Activated CD4-positive, alpha-beta memory T cell treated with anti-CD3 and anti-CD28 coated beads for 36 hours (primary cell): ENCODE results near the gene SPDYE3. TPM values are rescaled to one million over a fixed set of nuclear protein-coding genes. Genes with fewer than 3 reads are reported as not detected.
"Not testable (repeated sequence)": the region's sequence is repeated elsewhere in the genome, so short reads cannot be mapped to it uniquely, and the experiment has no call there.

Experiments
- CTCF ChIA-PET: fragments of 350-600 bp; sonication (Branson Sonifier 250); formaldehyde crosslinking; loops from one replicate; lab custom pipeline; 2021; ENCODE audit warnings: antibody characterized with exemption, inconsistent platforms; lab: Charles Lee
- POLR2A ChIA-PET: fragments of 350-600 bp; sonication (Branson Sonifier 250); formaldehyde crosslinking; loops from one replicate; lab custom pipeline; 2021; ENCODE audit warnings: antibody characterized with exemption; lab: Charles Lee
- DNase-seq: peaks from one replicate; pipeline ENCODE4 v3.0.0-alpha.2; 2020
- H3K27ac Mint-ChIP-seq: one replicate; pipeline ENCODE4 v1.8.0; 2021; ENCODE audit warnings: mixed read lengths
- H3K27me3 Mint-ChIP-seq: one replicate; pipeline ENCODE4 v1.8.0; 2021; ENCODE audit warnings: mixed read lengths
- H3K36me3 Mint-ChIP-seq: one replicate; pipeline ENCODE4 v1.8.0; 2021; ENCODE audit warnings: mixed read lengths
- H3K4me1 Mint-ChIP-seq: one replicate; pipeline ENCODE4 v1.8.0; 2021; ENCODE audit warnings: low read depth, mixed read lengths
- H3K4me3 Mint-ChIP-seq: one replicate; pipeline ENCODE4 v1.8.0; 2021; ENCODE audit warnings: mild to moderate bottlenecking, mixed read lengths
- H3K9me3 Mint-ChIP-seq: one replicate; pipeline ENCODE4 v1.8.0; 2021; ENCODE audit warnings: mixed read lengths
- intact Hi-C: fragments of 100-400 bp; cut with micrococcal nuclease; formaldehyde crosslinking; loops from one replicate; pipeline ENCODE4 v1.15.1; 2023
- total RNA-seq, 2 experiments: library from RNA; stranded (reverse); gene quantifications; one replicate each; pipeline ENCODE4 v1.2.3, GENCODE V29; 2021

Gene SPDYE3
- total RNA-seq: not detected

GRCh38 chr7:100307402-100307801 lies at the start of gene SPDYE3:
Gene SPDYE3, plus strand, starts transcription at chr7:100307702. Its CDS starts 184 bp downstream, at chr7:100307886.
- H3K36me3 Mint-ChIP-seq, DNase-seq, H3K27me3 Mint-ChIP-seq, intact Hi-C loops, H3K4me3 Mint-ChIP-seq, H3K9me3 Mint-ChIP-seq, H3K4me1 Mint-ChIP-seq, H3K27ac Mint-ChIP-seq, POLR2A ChIA-PET, CTCF ChIA-PET: not testable (repeated sequence)

GRCh38 chr7:100259984-100260383 lies 47.5 kb upstream of the SPDYE3 start:
- H3K4me3 Mint-ChIP-seq, H3K4me1 Mint-ChIP-seq, H3K27me3 Mint-ChIP-seq, POLR2A ChIA-PET, H3K36me3 Mint-ChIP-seq, intact Hi-C loops, CTCF ChIA-PET, DNase-seq, H3K9me3 Mint-ChIP-seq, H3K27ac Mint-ChIP-seq: not testable (repeated sequence)

DNA sequence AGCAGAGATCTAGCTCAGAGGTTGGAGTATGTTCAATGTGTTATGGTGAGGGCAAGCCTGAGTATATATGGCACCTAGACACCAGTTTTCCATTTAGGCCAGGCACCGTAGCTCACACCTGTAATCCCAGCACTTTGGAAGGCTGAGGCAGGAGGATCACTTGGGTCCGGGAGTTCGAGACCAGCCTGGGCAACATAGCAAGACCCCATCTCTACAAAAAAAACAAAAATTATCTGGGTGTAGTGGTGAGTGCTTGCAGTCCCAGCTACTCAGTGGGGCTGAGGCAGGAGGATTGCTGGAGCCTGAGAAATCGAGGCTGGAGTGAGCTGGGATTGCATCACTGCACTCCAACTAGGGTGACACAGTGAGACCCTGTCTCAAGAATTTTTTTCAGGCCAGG lies 44.6 kb upstream of the SPDYE3 start:
- H3K4me1 Mint-ChIP-seq, POLR2A ChIA-PET, intact Hi-C loops, DNase-seq, H3K27ac Mint-ChIP-seq, CTCF ChIA-PET, H3K4me3 Mint-ChIP-seq, H3K9me3 Mint-ChIP-seq, H3K27me3 Mint-ChIP-seq, H3K36me3 Mint-ChIP-seq: not testable (repeated sequence)

GRCh38 chr7:100264223-100264622 lies 43.3 kb upstream of the SPDYE3 start:
- H3K27ac Mint-ChIP-seq, POLR2A ChIA-PET, intact Hi-C loops, H3K36me3 Mint-ChIP-seq, H3K27me3 Mint-ChIP-seq, H3K4me3 Mint-ChIP-seq, H3K4me1 Mint-ChIP-seq, CTCF ChIA-PET, DNase-seq, H3K9me3 Mint-ChIP-seq: not testable (repeated sequence)

GRCh38 chr7:100264669-100265165 lies 42.8 kb upstream of the SPDYE3 start:
- H3K9me3 Mint-ChIP-seq, H3K4me1 Mint-ChIP-seq, POLR2A ChIA-PET, H3K36me3 Mint-ChIP-seq, H3K4me3 Mint-ChIP-seq, H3K27ac Mint-ChIP-seq, H3K27me3 Mint-ChIP-seq, intact Hi-C loops, DNase-seq: not testable (repeated sequence)
- CTCF ChIA-PET: interaction anchor here (1.1 kb wide), 1 partner anchor 142 kb away, joined by 3 read pairs; no protein-coding TSS in a partner anchor

DNA sequence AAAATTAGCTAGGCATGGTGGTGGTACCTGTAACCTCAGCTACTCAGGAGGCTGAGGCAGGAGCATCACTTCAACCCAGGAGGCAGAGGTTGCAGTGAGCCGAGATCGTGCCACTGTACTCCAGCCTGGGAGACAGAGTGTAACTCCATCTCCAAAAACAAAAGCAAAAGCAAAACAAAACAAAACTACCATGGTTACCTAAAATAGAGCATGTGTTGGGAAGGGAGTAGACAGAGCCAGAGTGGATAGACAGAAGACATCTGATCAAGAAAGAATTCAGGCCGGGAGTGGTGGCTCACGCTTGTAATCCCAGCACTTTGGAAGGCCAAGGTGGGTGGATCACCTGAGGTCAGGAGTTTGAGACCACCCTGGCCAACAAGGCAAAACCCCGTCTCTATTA lies 41.7 kb upstream of the SPDYE3 start:
- intact Hi-C loops, H3K4me1 Mint-ChIP-seq, H3K36me3 Mint-ChIP-seq, DNase-seq, H3K4me3 Mint-ChIP-seq, H3K27me3 Mint-ChIP-seq, CTCF ChIA-PET, POLR2A ChIA-PET, H3K27ac Mint-ChIP-seq, H3K9me3 Mint-ChIP-seq: not testable (repeated sequence)

GRCh38 chr7:100266576-100267354 lies 40.7 kb upstream of the SPDYE3 start:
- Mint-ChIP-seq H3K27ac (no peak overlapping the region), H3K4me3 (no peak overlapping the region), H3K27me3 (no peaks in the 10 kb centered on the region), H3K36me3 (no peaks in the 10 kb centered on the region), H3K9me3 (no peaks in the 10 kb centered on the region), H3K4me1 (peaks cover 8% of the 10 kb centered on the region)
- no peak for DNase-seq
- intact Hi-C loops: no loop called here
- ChIA-PET CTCF (interaction anchor here (1.1 kb wide), 1 partner anchor 56 kb away, joined by 3 read pairs; no protein-coding TSS in a partner anchor), POLR2A (no interaction called here)

- H3K4me1 Mint-ChIP-seq: peaks cover 8% of the 10 kb centered on the region
- no peaks in the 10 kb centered on the region for H3K9me3 Mint-ChIP-seq
- no peak overlapping the region for H3K27ac Mint-ChIP-seq
- H3K4me3 Mint-ChIP-seq: no peak overlapping the region
- no peak for DNase-seq
- POLR2A ChIA-PET: no interaction called here
- no peaks in the 10 kb centered on the region for H3K27me3 Mint-ChIP-seq
- CTCF ChIA-PET: interaction anchor here (1.0 kb wide), 1 partner anchor 140 kb away, joined by 3 read pairs; no protein-coding TSS in a partner anchor
- no peaks in the 10 kb centered on the region for H3K36me3 Mint-ChIP-seq
- intact Hi-C loops: no loop called here
Measured at GRCh38 chr7:100267648-100268047, 39.9 kb upstream of the SPDYE3 start.

- CTCF ChIA-PET: interaction anchor here (0.8 to 1.0 kb wide), 2 partner anchors 76 to 139 kb away, joined by 3 to 4 read pairs; no protein-coding TSS in a partner anchor
- H3K4me1 Mint-ChIP-seq, H3K27me3 Mint-ChIP-seq, H3K27ac Mint-ChIP-seq, POLR2A ChIA-PET, H3K36me3 Mint-ChIP-seq, DNase-seq, H3K4me3 Mint-ChIP-seq, H3K9me3 Mint-ChIP-seq, intact Hi-C loops: not testable (repeated sequence)
Measured at GRCh38 chr7:100268882-100269281, 38.6 kb upstream of the SPDYE3 start.

DNA sequence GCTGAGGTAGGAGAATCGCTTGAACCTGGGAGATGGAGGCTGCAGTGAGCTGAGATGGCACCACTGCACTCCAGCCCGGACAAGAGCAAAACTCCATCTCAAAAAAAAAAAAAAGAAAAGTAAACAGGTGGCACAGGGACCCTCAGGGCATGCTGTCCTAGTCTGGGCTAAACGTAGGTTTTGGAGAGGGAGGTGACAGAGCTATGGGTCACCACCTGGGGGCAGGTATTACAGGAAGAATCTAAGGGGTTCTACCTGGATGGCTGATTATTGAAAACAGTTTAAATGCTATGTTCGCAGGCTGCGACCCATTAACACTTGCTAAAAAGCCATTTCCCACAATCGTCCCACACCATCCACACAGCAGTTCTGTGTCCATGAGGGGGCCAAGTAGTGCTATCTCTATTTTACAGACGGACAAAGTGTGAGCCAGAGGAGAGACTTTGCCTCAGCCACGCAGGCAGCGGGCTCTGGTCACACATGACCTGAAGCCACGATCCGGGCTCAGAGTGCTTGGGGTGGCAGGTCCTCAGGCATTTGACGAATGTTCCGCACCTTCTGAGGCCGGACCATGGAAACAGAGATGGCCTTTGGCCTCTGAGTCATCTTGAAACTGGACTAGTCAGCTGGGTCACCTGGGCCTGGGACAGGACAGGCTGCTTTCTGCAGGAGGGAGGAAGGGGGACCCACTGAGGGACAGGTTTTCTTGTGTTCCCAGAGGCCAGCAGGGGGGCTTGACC lies 38.0 kb upstream of the SPDYE3 start:
- H3K4me1 Mint-ChIP-seq, DNase-seq, H3K4me3 Mint-ChIP-seq, POLR2A ChIA-PET, H3K27ac Mint-ChIP-seq, H3K36me3 Mint-ChIP-seq, H3K9me3 Mint-ChIP-seq, H3K27me3 Mint-ChIP-seq: not testable (repeated sequence)
- CTCF ChIA-PET: interaction anchor here (0.8 kb wide), 1 partner anchor 75 kb away, joined by 4 read pairs; no protein-coding TSS in a partner anchor
- intact Hi-C loops: loop anchor here (5.0 to 10.0 kb wide), 3 partner anchors 47 to 98 kb away; no protein-coding TSS in a partner anchor

GRCh38 chr7:100270046-100270918 lies 37.2 kb upstream of the SPDYE3 start:
- H3K4me3 Mint-ChIP-seq: peak overlapping the region; percentile 71
- H3K27me3 Mint-ChIP-seq, CTCF ChIA-PET, H3K9me3 Mint-ChIP-seq, H3K27ac Mint-ChIP-seq, DNase-seq, H3K4me1 Mint-ChIP-seq, H3K36me3 Mint-ChIP-seq, POLR2A ChIA-PET: not testable (repeated sequence)
- intact Hi-C loops: loop anchor here (5.0 to 10.0 kb wide), 3 partner anchors 48 to 97 kb away; no protein-coding TSS in a partner anchor
